HepG2 (cell line): ENCODE results near the gene TRAPPC5. TPM values are rescaled to one million over a fixed set of nuclear protein-coding genes. Genes with fewer than 3 reads are reported as not detected.

ENCODE experiments used
- CBX5 ChIP-seq: sonication (generic); formaldehyde crosslinking; IDR thresholded peaks from 2 replicates; pipeline ENCODE4 v1.4.0; 2020; ENCODE audit warnings: missing genetic modification reagents, borderline replicate concordance
- ETV5 ChIP-seq: IDR thresholded peaks from 2 replicates; pipeline ENCODE4 v1.6.1; 2018; ENCODE audit warnings: missing biosample characterization, missing genetic modification reagents, inconsistent platforms, borderline replicate concordance
- FOXC1 ChIP-seq: sonication (generic); formaldehyde crosslinking; IDR thresholded peaks from 2 replicates; pipeline ENCODE4 v1.8.0; 2022; ENCODE audit warnings: mild to moderate bottlenecking, missing genetic modification reagents, borderline replicate concordance
- HDAC1 ChIP-seq: sonication (generic); formaldehyde crosslinking; IDR thresholded peaks from 2 replicates; pipeline ENCODE4 v1.5.1; 2020; ENCODE audit warnings: mild to moderate bottlenecking, missing genetic modification reagents
- IRX3 ChIP-seq: sonication (generic); formaldehyde crosslinking; IDR thresholded peaks from 2 replicates; pipeline ENCODE4 v1.8.1; 2023; ENCODE audit warnings: mild to moderate bottlenecking, low read depth, missing genetic modification reagents, borderline replicate concordance
- KDM1A ChIP-seq: IDR thresholded peaks from 2 replicates; pipeline ENCODE4 v1.6.1; 2016; ENCODE audit warnings: missing compliant biosample characterization
- KLF16 ChIP-seq, 2 experiments: sonication (generic) in 1 of 2; formaldehyde crosslinking in 1 of 2; IDR thresholded peaks; 2 replicates each; pipeline versions ENCODE4 v1.6.1 to v1.8.0; 2016 to 2023; ENCODE audit warnings: missing genetic modification reagents in 2 of 2, missing compliant biosample characterization in 1 of 2
- MIER2 ChIP-seq: IDR thresholded peaks from 2 replicates; pipeline ENCODE4 v1.6.1; 2016; ENCODE audit warnings: missing biosample characterization, missing genetic modification reagents
- POGK ChIP-seq: sonication (generic); formaldehyde crosslinking; conservative IDR thresholded peaks from 2 replicates; pipeline ENCODE4 v1.8.0; 2022; ENCODE audit warnings: mild to moderate bottlenecking, moderate library complexity, missing genetic modification reagents
- REPIN1 ChIP-seq: sonication (generic); formaldehyde crosslinking; IDR thresholded peaks from 2 replicates; pipeline ENCODE4 v1.8.0; 2022; ENCODE audit warnings: missing genetic modification reagents, low read depth, mild to moderate bottlenecking, borderline replicate concordance
- RXRB ChIP-seq: IDR thresholded peaks from 2 replicates; pipeline ENCODE4 v1.6.1; 2016; ENCODE audit warnings: borderline replicate concordance, missing genetic modification reagents, missing compliant biosample characterization
- SMC3 ChIP-seq: IDR thresholded peaks from 2 replicates; pipeline ENCODE4 v1.6.1; 2011; ENCODE audit warnings: low read length, improper control_type of control experiment
- SP5 ChIP-seq: IDR thresholded peaks from 2 replicates; pipeline ENCODE4 v1.6.1; 2016; ENCODE audit warnings: low read depth, borderline replicate concordance
- STAT6 ChIP-seq: sonication (generic); formaldehyde crosslinking; IDR thresholded peaks from 2 replicates; pipeline ENCODE4 v1.4.0; 2020; ENCODE audit warnings: missing genetic modification reagents, mild to moderate bottlenecking, borderline replicate concordance
- UBTF ChIP-seq: sonication (generic); formaldehyde crosslinking; IDR thresholded peaks from 2 replicates; pipeline ENCODE4 v1.4.0; 2020; ENCODE audit warnings: mild to moderate bottlenecking, missing genetic modification reagents
- ZBTB37 ChIP-seq: sonication (generic); formaldehyde crosslinking; IDR thresholded peaks from 2 replicates; pipeline ENCODE4 v1.4.0; 2020; ENCODE audit warnings: mild to moderate bottlenecking, missing genetic modification reagents
- ZBTB38 ChIP-seq: sonication (generic); formaldehyde crosslinking; IDR thresholded peaks from 2 replicates; pipeline ENCODE4 v1.5.1; 2020; ENCODE audit warnings: mild to moderate bottlenecking, missing genetic modification reagents
- ZFP82 ChIP-seq: sonication (generic); formaldehyde crosslinking; IDR thresholded peaks from 2 replicates; pipeline ENCODE4 v1.5.1; 2020; ENCODE audit warnings: mild to moderate bottlenecking, missing genetic modification reagents, borderline replicate concordance
- ZNF430 ChIP-seq: sonication (generic); formaldehyde crosslinking; IDR thresholded peaks from 2 replicates; pipeline ENCODE4 v1.9.0; 2021; ENCODE audit warnings: mild to moderate bottlenecking, missing genetic modification reagents
- ZNF772 ChIP-seq: sonication (generic); formaldehyde crosslinking; IDR thresholded peaks from 2 replicates; pipeline ENCODE4 v1.5.0; 2020; ENCODE audit warnings: mild to moderate bottlenecking, missing genetic modification reagents
- polyA plus RNA-seq, 8 experiments: library from polyadenylated mRNA; depleted of rRNA in 3 of 8; stranded (reverse) in 7 of 8; unstranded in 1 of 8; fragments of >200 nt; fragmentation: Illumina TruSeq in 4 of 8; extraction: Trizol in 4 of 8; gene quantifications; 2 replicates each; pipeline versions ENCODE4 v1.2.1 to v1.2.3, GENCODE V29; 2011 to 2016; ENCODE audit warnings: low read depth in 4 of 8, missing spikeins in 1 of 8, mixed read lengths in 1 of 8; ENCODE audit not compliant: insufficient read depth in 1 of 8
- total RNA-seq, 5 experiments: library from RNA; depleted of rRNA; stranded (reverse); fragments of >200 nt; fragmentation: Illumina TruSeq; extraction: Trizol; gene quantifications; 2 replicates each; pipeline ENCODE4 v1.2.3, GENCODE V29; 2016; ENCODE audit warnings: low read depth in 1 of 5

TRAPPC5 gene
- total and polyA plus RNA-seq, 2 of the 13 experiments (the other 11 are each of a cell fraction or from before 2014, with no cell fraction given): 38.5 to 78.7 TPM

- TF ChIP-seq UBTF (CRISPR knock-in tag) (peak; percentile 42; the same call in 1 of the 2 replicates), KDM1A (no peak), MIER2 (CRISPR knock-in tag) (peak; percentile 50; the same call in 1 of the 2 replicates), CBX5 (CRISPR knock-in tag) (peak; percentile 86; the same call in 1 of the 2 replicates), ZFP82 (CRISPR knock-in tag) (0 out of 2 replicates have a peak, but pooled peaks have one; percentile 65), FOXC1 (CRISPR knock-in tag) (0 out of 2 replicates have a peak, but pooled peaks have one; percentile 69), IRX3 (CRISPR knock-in tag) (0 out of 2 replicates have a peak, but pooled peaks have one; percentile 18), RXRB (CRISPR knock-in tag) (peak; percentile 100), STAT6 (CRISPR knock-in tag) (peak; percentile 67; the same call in 1 of the 2 replicates), ZNF772 (0 out of 2 replicates have a peak, but pooled peaks have one; percentile 59), SMC3 (peak; percentile 52), KLF16 (CRISPR knock-in tag; IDR thresholded peaks at IDR 0.05) (peak in 1 of 2 experiments; percentile 89; a peak in 2 of 4 replicates), ZNF430 (CRISPR knock-in tag) (0 out of 2 replicates have a peak, but pooled peaks have one; percentile 39), POGK (CRISPR knock-in tag) (peak; percentile 79), SP5 (CRISPR knock-in tag) (peak; percentile 89), HDAC1 (CRISPR knock-in tag) (peak; percentile 91), ZBTB37 (CRISPR knock-in tag) (no peak), REPIN1 (peak; percentile 79; the same call in 1 of the 2 replicates), ETV5 (CRISPR knock-in tag) (peak; percentile 45; the same call in 1 of the 2 replicates), ZBTB38 (CRISPR knock-in tag) (no peak)
Observed at GRCh38 chr19:7652061-7652641, 28.5 kb upstream of the TRAPPC5 start (continued).
